HL-60 (cell line): ENCODE results near the gene IMPG2.
A peak's percentile ranks its signal among the peaks of the same experiment; 100 is the strongest.

Experiments
- DNase-seq, 2 experiments: peaks; one replicate each; pipeline ENCODE4 v3.0.0-alpha.2; 2010 to 2020; ENCODE audit warnings: low read depth in 1 of 2, low spot score in 1 of 2
- H3K27ac ChIP-seq: fragments of 250-450 bp; sonication (Bioruptor Pico); replicated peaks from 2 replicates; pipeline ENCODE4 v1.5.1; 2020; ENCODE audit warnings: mild to moderate bottlenecking, moderate library complexity
- H3K27me3 ChIP-seq: fragments of 250-450 bp; sonication (Bioruptor Pico); 2 replicates; pipeline ENCODE4 v1.5.1; 2021; ENCODE audit warnings: mild to moderate bottlenecking, moderate library complexity; ENCODE audit not compliant: insufficient read depth, poor library complexity, severe bottlenecking
- H3K4me3 ChIP-seq: replicated peaks from 2 replicates; pipeline ENCODE4 v1.5.1; 2011; ENCODE audit warnings: mild to moderate bottlenecking, control low read depth, low read length; ENCODE audit not compliant: insufficient read depth
- GABPA ChIP-seq: IDR thresholded peaks from 2 replicates; pipeline ENCODE4 v1.6.1; 2012; ENCODE audit warnings: low read depth
- POLR2AphosphoS5 ChIP-seq: IDR thresholded peaks from 2 replicates; pipeline ENCODE4 v1.6.1; 2012; ENCODE audit warnings: low read depth
- SPI1 ChIP-seq: IDR thresholded peaks from 2 replicates; pipeline ENCODE4 v1.6.1; 2012; ENCODE audit warnings: low read depth, mild to moderate bottlenecking, borderline replicate concordance
- TF ChIP-seq, protein P1 (sequence below): IDR thresholded peaks from 2 replicates; pipeline ENCODE4 v1.6.1; 2012; ENCODE audit warnings: low read depth; ENCODE audit not compliant: insufficient replicate concordance
- TF ChIP-seq, protein P2 (sequence below): IDR thresholded peaks from one replicate; pipeline ENCODE4 v1.5.1; 2011; ENCODE audit warnings: low read length, control low read depth, inconsistent platforms; ENCODE audit not compliant: insufficient read depth

The IMPG2 gene

DNA sequence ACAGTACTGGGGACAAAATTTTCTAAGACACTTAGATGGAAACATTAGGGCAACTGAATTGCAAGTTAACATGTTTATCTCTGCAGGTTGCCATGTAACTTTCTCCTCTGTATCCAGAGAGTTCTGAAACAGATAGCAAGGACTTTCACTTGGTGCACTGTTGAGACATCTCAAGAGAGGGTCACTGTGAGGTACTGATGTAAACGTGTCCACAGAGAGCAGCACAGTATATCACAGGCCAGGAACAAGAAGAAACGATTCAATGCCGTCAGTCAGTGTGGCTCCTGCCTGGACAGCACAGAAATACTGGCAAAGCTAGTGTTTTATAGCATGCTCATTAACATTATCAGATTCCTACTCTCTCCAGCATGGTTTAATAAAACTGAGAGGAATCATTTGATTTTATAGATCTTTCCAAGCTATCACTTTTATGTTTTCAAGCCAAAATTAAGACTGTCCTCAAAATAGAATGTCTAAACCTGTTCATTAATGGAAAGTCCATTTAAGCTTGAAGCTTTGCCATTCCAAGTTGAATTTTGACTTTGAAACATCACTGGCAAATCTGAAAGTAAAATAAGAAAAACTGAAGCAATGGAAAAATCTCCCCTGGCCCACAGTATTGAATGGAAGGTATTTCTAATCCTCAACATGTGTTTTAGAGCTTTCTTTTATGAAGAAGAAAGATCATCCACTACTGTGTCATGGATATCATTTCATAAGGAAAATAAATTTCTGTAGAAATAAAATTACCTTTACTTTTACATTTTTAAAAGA is 102.7 kb downstream of the IMPG2 start:
- H3K27me3 ChIP-seq: no peaks in the 10 kb centered on the region
- TF ChIP-seq, protein P1, sequence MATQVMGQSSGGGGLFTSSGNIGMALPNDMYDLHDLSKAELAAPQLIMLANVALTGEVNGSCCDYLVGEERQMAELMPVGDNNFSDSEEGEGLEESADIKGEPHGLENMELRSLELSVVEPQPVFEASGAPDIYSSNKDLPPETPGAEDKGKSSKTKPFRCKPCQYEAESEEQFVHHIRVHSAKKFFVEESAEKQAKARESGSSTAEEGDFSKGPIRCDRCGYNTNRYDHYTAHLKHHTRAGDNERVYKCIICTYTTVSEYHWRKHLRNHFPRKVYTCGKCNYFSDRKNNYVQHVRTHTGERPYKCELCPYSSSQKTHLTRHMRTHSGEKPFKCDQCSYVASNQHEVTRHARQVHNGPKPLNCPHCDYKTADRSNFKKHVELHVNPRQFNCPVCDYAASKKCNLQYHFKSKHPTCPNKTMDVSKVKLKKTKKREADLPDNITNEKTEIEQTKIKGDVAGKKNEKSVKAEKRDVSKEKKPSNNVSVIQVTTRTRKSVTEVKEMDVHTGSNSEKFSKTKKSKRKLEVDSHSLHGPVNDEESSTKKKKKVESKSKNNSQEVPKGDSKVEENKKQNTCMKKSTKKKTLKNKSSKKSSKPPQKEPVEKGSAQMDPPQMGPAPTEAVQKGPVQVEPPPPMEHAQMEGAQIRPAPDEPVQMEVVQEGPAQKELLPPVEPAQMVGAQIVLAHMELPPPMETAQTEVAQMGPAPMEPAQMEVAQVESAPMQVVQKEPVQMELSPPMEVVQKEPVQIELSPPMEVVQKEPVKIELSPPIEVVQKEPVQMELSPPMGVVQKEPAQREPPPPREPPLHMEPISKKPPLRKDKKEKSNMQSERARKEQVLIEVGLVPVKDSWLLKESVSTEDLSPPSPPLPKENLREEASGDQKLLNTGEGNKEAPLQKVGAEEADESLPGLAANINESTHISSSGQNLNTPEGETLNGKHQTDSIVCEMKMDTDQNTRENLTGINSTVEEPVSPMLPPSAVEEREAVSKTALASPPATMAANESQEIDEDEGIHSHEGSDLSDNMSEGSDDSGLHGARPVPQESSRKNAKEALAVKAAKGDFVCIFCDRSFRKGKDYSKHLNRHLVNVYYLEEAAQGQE: no peak
- TF ChIP-seq POLR2AphosphoS5 (no peak), GABPA (no peak), SPI1 (no peak)
- TF ChIP-seq, protein P2, sequence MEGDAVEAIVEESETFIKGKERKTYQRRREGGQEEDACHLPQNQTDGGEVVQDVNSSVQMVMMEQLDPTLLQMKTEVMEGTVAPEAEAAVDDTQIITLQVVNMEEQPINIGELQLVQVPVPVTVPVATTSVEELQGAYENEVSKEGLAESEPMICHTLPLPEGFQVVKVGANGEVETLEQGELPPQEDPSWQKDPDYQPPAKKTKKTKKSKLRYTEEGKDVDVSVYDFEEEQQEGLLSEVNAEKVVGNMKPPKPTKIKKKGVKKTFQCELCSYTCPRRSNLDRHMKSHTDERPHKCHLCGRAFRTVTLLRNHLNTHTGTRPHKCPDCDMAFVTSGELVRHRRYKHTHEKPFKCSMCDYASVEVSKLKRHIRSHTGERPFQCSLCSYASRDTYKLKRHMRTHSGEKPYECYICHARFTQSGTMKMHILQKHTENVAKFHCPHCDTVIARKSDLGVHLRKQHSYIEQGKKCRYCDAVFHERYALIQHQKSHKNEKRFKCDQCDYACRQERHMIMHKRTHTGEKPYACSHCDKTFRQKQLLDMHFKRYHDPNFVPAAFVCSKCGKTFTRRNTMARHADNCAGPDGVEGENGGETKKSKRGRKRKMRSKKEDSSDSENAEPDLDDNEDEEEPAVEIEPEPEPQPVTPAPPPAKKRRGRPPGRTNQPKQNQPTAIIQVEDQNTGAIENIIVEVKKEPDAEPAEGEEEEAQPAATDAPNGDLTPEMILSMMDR: no peak
- DNase-seq: no peak
- H3K4me3 ChIP-seq: no peak overlapping the region
- H3K27ac ChIP-seq: no peak overlapping the region

- TF ChIP-seq, protein P2: no peak
- peak; percentile 95 for TF ChIP-seq SPI1
- no peaks in the 10 kb centered on the region for H3K27me3 ChIP-seq
- DNase-seq: peak in 1 of 2 experiments; percentile 34
- peak overlapping the region; percentile 40 for H3K27ac ChIP-seq
- no peak overlapping the region for H3K4me3 ChIP-seq
Observed at GRCh38 chr3:101216710-101217465, 103.5 kb downstream of the IMPG2 start.

- Histone ChIP-seq H3K27me3 (no peaks in the 10 kb centered on the region), H3K27ac (no peak overlapping the region), H3K4me3 (no peak overlapping the region)
- peak; percentile 1 to 62 for DNase-seq
- peak; percentile 99 for TF ChIP-seq SPI1
- TF ChIP-seq, protein P1: no peak
Observed at GRCh38 chr3:101212730-101213129, 107.6 kb downstream of the IMPG2 start.

GRCh38 chr3:101204246-101204645 is 116.1 kb downstream of the IMPG2 start:
- TF ChIP-seq, protein P1: no peak
- TF ChIP-seq POLR2AphosphoS5: no peak
- no peak for TF ChIP-seq GABPA
- no peak for TF ChIP-seq SPI1
- TF ChIP-seq, protein P2: no peak
- no peak overlapping the region for H3K27ac ChIP-seq
- H3K27me3 ChIP-seq: no peaks in the 10 kb centered on the region
- no peak overlapping the region for H3K4me3 ChIP-seq
- no peak for DNase-seq
